Measurements from ENCODE around the gene PTX4. TPM values are rescaled to one million over a fixed set of nuclear protein-coding genes. Genes with fewer than 3 reads are reported as not detected.
A peak's percentile ranks its signal among the peaks of the same experiment; 100 is the strongest.

The PTX4 gene
- total RNA-seq, 1 experiment from 2014 or later: 0.22 TPM

DNA sequence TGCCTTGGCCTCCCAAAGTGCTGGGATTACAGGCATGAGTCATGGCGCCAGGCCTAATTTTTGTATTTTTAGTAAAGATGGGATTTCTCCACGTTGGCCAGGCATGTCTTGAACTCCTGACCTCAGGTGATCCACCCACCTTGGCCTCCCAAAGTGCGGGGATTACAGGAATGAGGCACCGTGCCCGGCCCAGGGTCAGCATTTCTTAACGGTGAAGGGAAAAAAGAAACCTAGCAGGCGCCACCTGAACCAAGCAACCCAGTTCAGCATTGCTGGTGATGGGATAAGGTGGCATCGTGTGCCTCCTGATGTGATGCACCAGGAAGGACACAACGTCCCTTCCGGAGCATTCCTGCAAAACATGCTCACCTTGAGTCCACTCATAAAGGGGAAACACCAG is 11.7 kb downstream of the PTX4 start:
- Histone ChIP-seq H2AFZ (ENCODE audit: low read length) (no peak overlapping the region), H3K9me2 (replicated peaks; ENCODE audit: low read length) (no peaks in the 10 kb centered on the region), H3K4me3 (ENCODE audit: low read length) (no peak overlapping the region), H3K36me3 (ENCODE audit: low read depth, low read length) (no peaks in the 10 kb centered on the region), H3K9me3 (ENCODE audit: low read length) (no peaks in the 10 kb centered on the region), H3K27ac (ENCODE audit: low read length) (no peak overlapping the region), H3K79me2 (ENCODE audit: low read length) (peaks cover 17% of the 10 kb centered on the region), H3K4me1 (ENCODE audit: insufficient read depth, low read length) (peaks cover 10% of the 10 kb centered on the region), H3K4me2 (ENCODE audit: low read length) (no peak overlapping the region), H3K9ac (ENCODE audit: low read length) (no peak overlapping the region), H4K20me1 (ENCODE audit: low read length) (no peaks in the 10 kb centered on the region), H3F3A (ENCODE audit: low read length, unreplicated experiment) (no peaks in the 10 kb centered on the region), H3K27me3 (ENCODE audit: low read length) (no peaks in the 10 kb centered on the region)
- DNase-seq (no peak), ATAC-seq (no peak)
- intact Hi-C loops (cut with micrococcal nuclease): no loop called here
- CTCF ChIA-PET: no interaction called here
- no TSS peak for BruUV-seq (replicated peaks)
- TF ChIP-seq, protein P1, sequence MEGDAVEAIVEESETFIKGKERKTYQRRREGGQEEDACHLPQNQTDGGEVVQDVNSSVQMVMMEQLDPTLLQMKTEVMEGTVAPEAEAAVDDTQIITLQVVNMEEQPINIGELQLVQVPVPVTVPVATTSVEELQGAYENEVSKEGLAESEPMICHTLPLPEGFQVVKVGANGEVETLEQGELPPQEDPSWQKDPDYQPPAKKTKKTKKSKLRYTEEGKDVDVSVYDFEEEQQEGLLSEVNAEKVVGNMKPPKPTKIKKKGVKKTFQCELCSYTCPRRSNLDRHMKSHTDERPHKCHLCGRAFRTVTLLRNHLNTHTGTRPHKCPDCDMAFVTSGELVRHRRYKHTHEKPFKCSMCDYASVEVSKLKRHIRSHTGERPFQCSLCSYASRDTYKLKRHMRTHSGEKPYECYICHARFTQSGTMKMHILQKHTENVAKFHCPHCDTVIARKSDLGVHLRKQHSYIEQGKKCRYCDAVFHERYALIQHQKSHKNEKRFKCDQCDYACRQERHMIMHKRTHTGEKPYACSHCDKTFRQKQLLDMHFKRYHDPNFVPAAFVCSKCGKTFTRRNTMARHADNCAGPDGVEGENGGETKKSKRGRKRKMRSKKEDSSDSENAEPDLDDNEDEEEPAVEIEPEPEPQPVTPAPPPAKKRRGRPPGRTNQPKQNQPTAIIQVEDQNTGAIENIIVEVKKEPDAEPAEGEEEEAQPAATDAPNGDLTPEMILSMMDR (conservative IDR thresholded peaks at IDR 0.05; ENCODE audit: low read depth, low read length): no peak
- TF ChIP-seq EZH2 (IDR thresholded peaks at IDR 0.05; ENCODE audit: low read length, unreplicated experiment): no peak
- TF ChIP-seq EZH2phosphoT487 (IDR thresholded peaks at IDR 0.05; ENCODE audit: borderline replicate concordance, low read length): no peak
- POLR2A ChIA-PET (ENCODE audit: unreplicated experiment): no interaction called here

GRCh38 chr16:1475552-1476114 is 13.1 kb downstream of the PTX4 start:
- ATAC-seq (no peak), DNase-seq (no peak)
- POLR2A ChIA-PET (ENCODE audit: unreplicated experiment): no interaction called here
- intact Hi-C loops (cut with micrococcal nuclease): no loop called here
- CTCF ChIA-PET: no interaction called here
- TF ChIP-seq, protein P1 (conservative IDR thresholded peaks at IDR 0.05; ENCODE audit: low read depth, low read length): no peak
- TF ChIP-seq EZH2phosphoT487 (IDR thresholded peaks at IDR 0.05; ENCODE audit: borderline replicate concordance, low read length) (no peak), EZH2 (IDR thresholded peaks at IDR 0.05; ENCODE audit: low read length, unreplicated experiment) (no peak)
- H3K79me2 ChIP-seq (ENCODE audit: low read length): peaks cover 25% of the 10 kb centered on the region
- TSS peak; percentile 84 for BruUV-seq (replicated peaks)
- H3K27me3 ChIP-seq (ENCODE audit: low read length): no peaks in the 10 kb centered on the region
- no peaks in the 10 kb centered on the region for H3F3A ChIP-seq (ENCODE audit: low read length, unreplicated experiment)
- no peaks in the 10 kb centered on the region for H4K20me1 ChIP-seq (ENCODE audit: low read length)
- H3K9me2 ChIP-seq (replicated peaks; ENCODE audit: low read length): no peaks in the 10 kb centered on the region
- H3K36me3 ChIP-seq (ENCODE audit: low read depth, low read length): no peaks in the 10 kb centered on the region
- peak overlapping the region; percentile 82 for H3K4me2 ChIP-seq (ENCODE audit: low read length)
- H2AFZ ChIP-seq (ENCODE audit: low read length): peak overlapping the region; percentile 87
- H3K9ac ChIP-seq (ENCODE audit: low read length): peak overlapping the region; percentile 79; the same call in 1 of the 2 replicates
- peaks cover 5% of the 10 kb centered on the region; the same call in 1 of the 2 replicates for H3K4me1 ChIP-seq (ENCODE audit: insufficient read depth, low read length)
- H3K9me3 ChIP-seq (ENCODE audit: low read length): no peaks in the 10 kb centered on the region
- H3K27ac ChIP-seq (ENCODE audit: low read length): no peak overlapping the region
- peak overlapping the region; percentile 79 for H3K4me3 ChIP-seq (ENCODE audit: low read length)

DNA sequence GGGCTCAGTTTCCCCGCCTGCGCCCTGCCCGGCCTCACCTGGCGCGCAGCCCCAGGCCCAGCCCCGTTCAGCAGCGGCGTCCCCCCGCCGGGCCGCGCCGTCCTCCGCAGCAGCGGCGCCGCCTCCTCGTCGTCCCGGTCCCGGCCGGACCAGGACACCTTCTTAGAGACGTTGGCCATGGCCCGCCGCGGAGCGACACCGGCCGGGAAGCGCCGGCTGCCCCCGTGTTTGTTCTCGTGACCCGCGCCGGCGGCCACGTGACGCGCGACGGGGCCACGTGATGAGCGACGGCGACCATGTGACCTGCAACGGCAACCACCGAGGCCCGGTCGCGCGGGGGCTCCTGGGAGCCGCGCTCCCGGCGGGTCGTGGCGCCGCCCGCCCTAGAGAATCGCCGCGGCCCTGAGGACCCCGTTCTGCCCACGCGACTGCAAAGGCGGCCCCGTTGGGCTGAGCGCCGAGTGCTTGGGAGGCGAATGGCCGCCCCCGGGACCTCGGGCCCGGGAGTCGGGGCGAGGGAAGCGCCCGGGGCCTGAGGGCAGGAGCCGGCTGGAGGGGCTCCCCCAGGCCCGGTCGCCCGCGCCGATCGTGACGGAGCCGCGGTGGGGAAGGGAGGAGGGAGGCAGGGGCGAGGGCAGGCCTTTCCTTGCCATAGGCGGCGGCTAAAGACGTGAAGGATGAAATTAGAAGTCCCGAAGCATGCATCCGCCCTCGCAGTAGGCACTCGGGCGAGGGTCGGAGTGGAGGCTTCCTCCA is 13.8 kb downstream of the PTX4 start, which contains the start of gene CLCN7:
Gene CLCN7, minus strand, starts transcription at position 233 of the 756 bp plus-strand sequence. Its CDS starts 54 bp downstream, at position 179.
- no TSS peak for BruUV-seq (replicated peaks)
- POLR2A ChIA-PET (ENCODE audit: unreplicated experiment): no interaction called here

More for the DNA sequence above, 13.8 kb downstream of the PTX4 start, which contains the start of gene CLCN7:
- peaks cover 27% of the 10 kb centered on the region for H3K79me2 ChIP-seq (ENCODE audit: low read length)
- no peaks in the 10 kb centered on the region for H3K9me3 ChIP-seq (ENCODE audit: low read length)
- peak within 1 kb of the TSS; percentile 79 for H3K9ac ChIP-seq (ENCODE audit: low read length)
- H3F3A ChIP-seq (ENCODE audit: low read length, unreplicated experiment): no peaks in the 10 kb centered on the region
- H3K27ac ChIP-seq (ENCODE audit: low read length): peak within 1 kb of the TSS; percentile 23
- H2AFZ ChIP-seq (ENCODE audit: low read length): peak within 1 kb of the TSS; percentile 87
- intact Hi-C loops (cut with micrococcal nuclease): no loop called here
- CTCF ChIA-PET: no interaction called here
- peak within 1 kb of the TSS; percentile 79 for H3K4me3 ChIP-seq (ENCODE audit: low read length)
- H3K4me1 ChIP-seq (ENCODE audit: insufficient read depth, low read length): peaks cover 5% of the 10 kb centered on the region; the same call in 1 of the 2 replicates
- H3K4me2 ChIP-seq (ENCODE audit: low read length): peak within 1 kb of the TSS; percentile 82
- no peaks in the 10 kb centered on the region for H3K27me3 ChIP-seq (ENCODE audit: low read length)
- H4K20me1 ChIP-seq (ENCODE audit: low read length): no peaks in the 10 kb centered on the region
- TF ChIP-seq EZH2 (IDR thresholded peaks at IDR 0.05; ENCODE audit: low read length, unreplicated experiment): no peak
- no peaks in the 10 kb centered on the region for H3K36me3 ChIP-seq (ENCODE audit: low read depth, low read length)
- peak; percentile 78 for ATAC-seq
- peak; percentile 58 for DNase-seq
- H3K9me2 ChIP-seq (replicated peaks; ENCODE audit: low read length): no peaks in the 10 kb centered on the region

Measured in PC-3 (cell line).